Stimulated activated CD8-positive, alpha-beta memory T cell treated with anti-CD3 and anti-CD28 coated beads, Interleukin-7, amount 100 ng/mL, for 1 hour (primary cell): Measurements from ENCODE around the gene ZNF423.

Experiments used
- DNase-seq, 2 donors: peaks; one replicate each; pipeline ENCODE4 v3.0.0-alpha.2; 2020; ENCODE audit warnings: low read depth in 2 of 2

Gene ZNF423

DNA sequence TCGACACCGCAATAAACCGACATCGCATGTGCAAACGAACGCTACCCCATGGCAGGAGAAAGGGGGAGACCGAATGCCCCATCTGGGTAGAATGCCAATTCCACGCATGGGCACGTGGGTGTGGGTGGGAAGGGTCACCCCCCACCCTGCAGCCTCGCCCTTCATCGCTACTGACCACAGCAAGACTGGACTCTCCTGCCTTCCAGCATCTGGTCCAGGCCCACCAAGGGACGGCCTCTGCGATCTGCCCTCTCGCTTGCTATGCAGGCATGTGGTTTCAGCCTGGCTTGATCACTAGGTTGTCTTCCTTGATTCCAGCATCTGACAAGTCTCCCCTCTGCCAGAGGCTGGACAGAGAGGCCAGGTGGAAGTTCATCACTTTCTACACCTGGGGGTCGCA lies 323.0 kb downstream of the ZNF423 start:
- no peak for DNase-seq

DNA sequence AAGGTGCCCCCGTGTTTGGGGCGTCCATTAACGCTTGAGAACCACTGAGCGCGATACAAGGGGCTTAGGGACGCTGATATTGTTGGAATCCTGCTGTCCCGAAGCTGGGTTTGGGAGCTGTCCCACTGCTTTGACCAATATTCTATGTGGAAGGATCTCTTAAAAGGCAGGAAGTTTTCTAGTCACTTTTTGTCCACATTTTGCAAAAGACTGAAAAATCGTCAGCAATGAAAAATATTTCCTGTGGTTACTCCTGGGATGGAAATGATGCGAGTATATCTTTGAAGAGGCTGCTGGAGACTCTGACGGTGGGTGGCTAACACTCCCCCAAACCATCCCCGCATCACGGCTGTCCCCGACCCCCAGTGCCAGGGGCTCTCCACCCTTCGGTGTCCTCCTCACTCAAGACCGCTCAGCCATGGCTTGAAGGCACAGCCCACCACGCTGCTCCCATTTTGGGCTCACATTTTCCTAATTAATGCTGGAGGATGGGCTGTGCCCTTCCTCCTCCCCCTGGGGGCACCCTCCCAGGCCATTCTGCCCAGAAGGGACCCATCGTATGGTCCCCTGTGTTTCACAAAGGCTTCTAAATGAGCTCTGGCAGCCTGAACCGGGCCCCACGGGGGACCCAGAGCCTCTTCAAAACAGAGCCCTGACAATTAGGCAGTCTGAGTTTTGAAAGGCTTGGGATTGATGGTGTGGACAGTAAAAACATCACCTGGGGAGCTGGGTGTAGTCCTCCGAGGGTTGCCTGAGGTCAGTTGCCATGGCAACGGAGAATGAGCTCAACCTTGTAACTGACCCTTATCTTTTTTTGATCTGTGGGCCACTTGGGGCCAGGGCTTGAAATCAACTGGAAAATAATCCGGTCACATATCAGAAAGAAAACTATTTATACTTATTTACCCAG lies 323.7 kb downstream of the ZNF423 start:
- no peak for DNase-seq

DNA sequence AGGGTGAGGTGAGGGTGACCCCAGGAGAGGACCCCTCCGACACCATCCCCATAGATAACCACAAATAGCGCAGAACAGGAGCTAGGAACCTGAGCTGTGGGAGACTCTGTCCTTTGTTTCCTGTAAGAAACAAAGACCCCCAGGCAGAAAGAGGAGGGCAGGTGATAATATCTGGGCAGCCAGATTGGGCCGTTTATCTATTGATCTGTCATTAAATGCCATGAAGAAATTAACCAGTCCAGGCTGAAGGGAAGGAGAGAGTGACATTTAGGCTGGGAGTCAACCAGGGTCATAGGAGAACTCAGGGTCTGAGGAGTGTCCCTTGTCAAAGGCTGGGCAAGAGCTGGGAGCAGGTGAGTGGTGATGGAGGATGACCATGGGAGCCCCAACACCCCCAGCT lies 324.5 kb downstream of the ZNF423 start:
- no peak for DNase-seq

- DNase-seq, result no peak
These were observed 325.4 kb downstream of the ZNF423 start for GRCh38 chr16:49530427-49530970.

GRCh38 chr16:49529411-49530045 lies 326.4 kb downstream of the ZNF423 start:
- no peak for DNase-seq

DNA sequence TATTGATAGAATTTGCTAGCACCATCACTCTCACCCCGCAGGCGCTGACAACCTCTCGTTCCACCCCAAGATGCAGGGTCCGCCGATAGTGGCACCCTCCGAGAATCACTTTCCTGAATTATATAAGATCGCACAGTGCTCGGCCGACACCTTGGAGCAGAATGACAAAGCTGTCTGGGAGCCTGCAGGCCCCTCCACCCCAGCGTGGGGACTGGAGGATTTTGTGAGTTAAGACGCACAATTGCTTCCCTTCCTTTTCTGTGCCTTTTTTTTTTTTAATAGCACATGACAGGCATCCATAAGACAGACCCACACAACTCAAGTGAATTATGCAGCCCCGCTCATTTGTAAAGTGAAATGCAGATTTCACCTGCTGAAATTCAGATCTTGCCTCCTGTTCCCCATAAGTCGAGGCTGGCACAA lies 327.0 kb downstream of the ZNF423 start:
- DNase-seq, result no peak

DNA sequence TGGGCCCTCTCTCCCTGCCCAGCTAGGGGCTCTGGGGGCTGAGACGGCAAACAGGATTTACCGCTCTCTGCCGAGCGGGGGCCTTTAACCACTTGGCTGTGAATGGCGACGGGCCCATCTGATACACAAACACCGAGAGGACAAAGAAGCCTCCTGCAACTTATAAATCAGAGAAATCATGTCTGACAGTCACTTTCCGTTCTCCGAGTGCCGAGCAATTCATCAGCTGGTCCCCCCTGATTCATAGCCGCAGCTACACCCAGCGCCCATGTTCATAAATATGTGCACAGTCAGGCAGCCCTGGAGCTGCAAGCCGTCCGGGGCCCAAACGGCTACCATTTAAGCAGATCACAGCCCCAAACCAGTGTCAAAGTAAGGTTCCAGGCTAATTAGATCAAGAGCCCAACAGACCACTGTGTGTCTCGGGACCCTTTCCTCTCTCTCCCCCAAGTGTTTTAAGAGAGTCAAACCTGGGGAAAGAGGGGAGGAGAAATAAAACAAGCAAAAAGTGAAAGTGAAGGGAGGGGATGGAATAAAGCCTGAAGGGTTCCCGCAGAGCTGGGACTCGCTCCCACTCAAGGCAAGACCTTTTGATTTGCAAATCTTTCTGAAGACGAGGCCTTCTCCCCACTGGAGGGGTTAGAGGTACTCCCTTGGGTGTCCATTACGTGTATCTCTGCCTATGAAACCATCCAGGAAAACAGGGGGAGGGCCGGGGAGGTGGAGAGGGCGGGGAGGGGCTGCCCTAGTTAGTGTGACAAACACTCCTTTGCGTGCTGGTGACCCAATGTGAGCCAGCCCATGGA lies 327.6 kb downstream of the ZNF423 start:
- DNase-seq, result no peak

GRCh38 chr16:49527611-49528010 lies 328.3 kb downstream of the ZNF423 start:
- no peak for DNase-seq

GRCh38 chr16:49526860-49527365 lies 329.0 kb downstream of the ZNF423 start:
- DNase-seq, result no peak

- no peak for DNase-seq
These were observed 331.0 kb downstream of the ZNF423 start for GRCh38 chr16:49524947-49525315.

- no peak for DNase-seq
These were observed 331.5 kb downstream of the ZNF423 start for GRCh38 chr16:49524216-49524946.

DNA sequence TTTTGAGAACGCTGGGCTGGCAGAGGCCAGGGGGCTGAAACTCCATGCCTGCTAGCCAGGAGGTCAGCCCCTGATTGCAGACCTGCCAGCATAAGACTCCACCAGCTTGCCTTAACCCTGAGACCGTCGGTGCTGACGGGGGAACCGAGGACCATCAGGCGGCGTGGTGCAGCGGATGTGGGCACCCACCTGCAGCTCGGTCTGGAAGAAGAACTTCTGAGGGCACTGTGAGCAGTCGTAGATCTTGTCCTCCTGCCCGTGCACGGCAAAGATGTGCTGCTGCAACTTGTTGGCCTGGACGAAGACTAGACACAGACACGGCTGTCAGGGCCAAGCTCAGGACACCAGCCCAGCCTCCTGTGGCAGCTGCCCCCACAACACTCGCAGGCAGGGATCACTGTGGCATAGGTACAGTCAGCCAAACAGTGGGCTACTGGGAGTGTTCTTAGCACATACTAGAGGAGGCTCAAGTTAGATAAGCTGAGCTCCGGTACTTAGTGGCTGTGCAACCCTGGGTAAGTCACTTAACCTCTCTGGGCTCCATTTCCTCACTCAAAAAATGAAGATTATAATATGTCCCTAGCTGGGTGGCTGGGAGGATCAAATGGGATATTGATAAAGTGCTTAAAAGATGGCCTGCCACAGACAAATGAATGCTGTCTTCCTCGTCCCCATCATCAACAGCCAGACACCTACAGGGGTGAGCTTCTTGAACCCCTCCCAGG lies 332.3 kb downstream of the ZNF423 start:
- DNase-seq, result no peak

- no peak for DNase-seq
These were observed 334.1 kb downstream of the ZNF423 start for GRCh38 chr16:49521734-49522325.

GRCh38 chr16:49520492-49521038 lies 335.3 kb downstream of the ZNF423 start:
- DNase-seq, result no peak

DNA sequence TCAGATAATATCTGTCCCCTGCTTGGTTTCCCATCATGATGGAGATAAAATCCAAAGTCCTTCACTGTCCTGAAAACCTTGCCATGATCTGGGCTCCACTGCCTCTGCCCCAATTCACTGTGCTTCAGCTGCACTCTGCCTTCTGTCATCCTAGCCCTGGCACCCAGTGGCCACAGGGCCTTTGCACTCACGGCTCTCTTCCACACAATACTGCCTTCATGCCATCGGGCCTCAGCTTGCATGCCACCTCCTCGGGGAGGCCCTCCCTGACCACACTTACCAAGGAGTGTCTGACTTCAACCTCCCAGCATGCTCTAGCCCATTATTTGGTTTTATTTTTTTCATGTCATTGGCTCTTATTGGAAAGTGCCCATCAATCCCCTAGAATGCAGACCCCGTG lies 336.2 kb downstream of the ZNF423 start:
- DNase-seq, result no peak

DNA sequence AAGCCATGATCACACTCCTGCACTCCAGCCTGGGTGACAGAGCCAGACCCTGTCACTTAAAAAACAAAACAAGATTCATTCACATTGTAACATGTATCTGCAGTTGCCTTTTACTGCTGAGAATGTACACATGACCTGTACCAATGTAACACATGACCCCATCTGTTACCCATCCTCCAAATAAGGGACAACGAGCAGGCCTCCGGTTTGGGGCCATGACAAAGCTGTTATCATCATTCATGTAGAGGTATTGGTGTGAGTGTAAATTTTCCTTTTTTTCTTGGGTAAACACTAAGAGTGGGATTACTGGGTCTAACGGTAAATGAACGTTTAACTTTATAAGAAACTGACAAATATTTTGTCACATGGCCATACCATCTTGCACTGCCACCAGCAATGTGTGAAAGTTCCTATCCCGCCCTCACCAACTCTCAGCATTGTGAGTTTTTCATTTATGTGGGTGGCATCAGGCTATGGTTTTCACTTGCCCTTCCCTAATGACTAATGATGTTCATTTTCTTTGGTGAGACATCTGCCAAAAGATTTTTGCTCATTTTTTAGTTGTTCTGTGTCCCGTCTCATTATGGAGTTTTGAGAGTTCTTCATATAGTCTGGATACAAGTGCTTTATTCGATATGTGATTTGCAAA lies 336.8 kb downstream of the ZNF423 start:
- DNase-seq, result no peak

DNA sequence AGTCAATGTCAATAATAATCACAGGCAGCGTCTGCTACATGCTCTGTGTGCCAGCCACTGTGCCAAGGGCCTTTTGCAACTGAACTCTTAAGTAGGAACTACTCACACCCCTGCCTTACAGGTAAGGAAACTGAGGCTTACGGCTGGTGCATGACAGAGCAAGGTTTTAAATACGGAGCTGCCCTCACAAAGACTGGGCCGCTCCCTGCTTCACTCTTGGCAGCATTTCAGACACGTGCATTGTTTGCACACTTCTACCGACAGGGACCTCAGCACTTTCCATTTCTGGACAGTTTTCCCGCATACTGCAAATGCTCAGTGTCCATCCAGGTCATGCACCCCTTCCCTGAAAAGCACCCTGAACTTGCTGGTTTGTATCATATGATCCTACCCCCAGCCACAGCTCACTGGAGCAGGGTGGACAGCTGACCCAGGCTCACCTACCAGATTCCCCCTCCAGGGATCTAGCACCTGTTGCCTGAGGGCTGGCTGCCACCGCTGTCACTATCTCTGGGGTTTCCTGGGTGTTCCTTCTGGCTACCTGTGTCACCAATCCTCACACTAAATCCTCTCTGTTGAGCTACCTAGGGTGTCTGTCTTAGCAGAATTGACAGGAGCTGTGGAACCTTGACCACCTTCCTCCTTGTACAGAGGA lies 339.4 kb downstream of the ZNF423 start:
- DNase-seq, result no peak

GRCh38 chr16:49515861-49516260 lies 340.1 kb downstream of the ZNF423 start:
- DNase-seq, result no peak
